ENCODE measurements around the gene ENTPD2. TPM values are rescaled to one million over a fixed set of nuclear protein-coding genes. Genes with fewer than 3 reads are reported as not detected.

Gene ENTPD2
- total RNA-seq (under 1 TPM; 0.09 to 0.25 TPM), polyA plus RNA-seq (under 1 TPM; 0.17 to 0.40 TPM)

DNA sequence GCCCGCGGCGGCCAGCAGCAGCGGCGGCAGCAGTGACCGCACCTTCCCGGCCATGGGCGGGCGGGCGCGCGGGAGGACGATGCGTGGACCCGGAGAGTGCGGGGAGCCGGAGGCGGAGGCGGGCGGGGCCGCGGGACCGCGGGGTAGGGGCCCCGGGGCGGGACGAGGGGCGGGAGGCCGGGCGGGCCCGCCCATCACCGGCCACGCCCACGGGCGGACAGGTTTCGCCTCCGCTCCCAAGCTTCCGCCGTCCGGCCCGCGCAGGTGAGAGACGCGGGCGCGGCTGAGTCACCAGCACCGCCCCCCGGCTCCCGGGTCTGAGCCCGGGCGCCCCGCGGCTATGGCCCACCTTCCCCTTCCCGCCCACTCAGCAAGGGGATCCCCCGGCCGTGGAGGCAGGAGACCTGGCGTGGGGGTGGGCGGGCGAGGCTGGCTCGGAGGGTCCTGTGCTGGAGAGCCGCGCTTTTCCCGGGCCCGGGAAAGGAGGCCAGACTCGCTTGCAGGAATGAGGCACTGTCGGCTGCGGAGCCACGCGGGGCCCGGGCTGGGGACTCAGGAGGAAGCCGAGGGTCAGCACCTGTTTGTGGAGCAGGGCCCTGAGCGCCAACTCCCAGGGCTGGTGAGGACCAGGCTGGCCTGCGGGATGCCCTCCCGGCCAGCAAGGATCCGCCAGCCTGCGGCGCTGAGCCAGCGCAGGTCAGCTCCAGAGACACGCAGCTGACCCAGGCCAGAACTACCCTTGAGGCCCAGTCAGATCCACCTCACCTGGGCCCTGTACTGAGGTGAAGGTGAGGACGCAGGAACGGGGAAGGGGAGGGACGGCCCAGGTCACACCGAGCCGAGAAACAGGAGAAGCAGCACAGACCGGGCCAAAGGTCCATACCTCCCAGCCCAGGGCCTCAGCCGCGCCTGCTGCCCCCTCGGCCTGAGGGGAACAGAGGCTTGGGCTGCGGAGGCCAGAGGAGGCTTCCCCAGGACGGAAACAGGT is at the start of gene ENTPD2:
Gene ENTPD2 (minus strand): TSS at position 118 of the 988 bp plus-strand sequence. CDS start 64 bp downstream, at position 54.
- WGBS, result 8% methylated on average over 90 of the region's 90 CpGs
- no peaks in the 10 kb centered on the region for H3K9me3 ChIP-seq (ENCODE audit: control insufficient read depth in 4 of 4, low read length in 3 of 4)
- TF ChIP-seq FOXA2 (IDR thresholded peaks at IDR 0.05) (no peak), YY1 (IDR thresholded peaks at IDR 0.05) (no peak), RXRA (IDR thresholded peaks at IDR 0.05) (no peak), TAF1 (conservative IDR thresholded peaks at IDR 0.05) (no peak), HNF4G (IDR thresholded peaks at IDR 0.05) (no peak)
- TF ChIP-seq, protein P1, sequence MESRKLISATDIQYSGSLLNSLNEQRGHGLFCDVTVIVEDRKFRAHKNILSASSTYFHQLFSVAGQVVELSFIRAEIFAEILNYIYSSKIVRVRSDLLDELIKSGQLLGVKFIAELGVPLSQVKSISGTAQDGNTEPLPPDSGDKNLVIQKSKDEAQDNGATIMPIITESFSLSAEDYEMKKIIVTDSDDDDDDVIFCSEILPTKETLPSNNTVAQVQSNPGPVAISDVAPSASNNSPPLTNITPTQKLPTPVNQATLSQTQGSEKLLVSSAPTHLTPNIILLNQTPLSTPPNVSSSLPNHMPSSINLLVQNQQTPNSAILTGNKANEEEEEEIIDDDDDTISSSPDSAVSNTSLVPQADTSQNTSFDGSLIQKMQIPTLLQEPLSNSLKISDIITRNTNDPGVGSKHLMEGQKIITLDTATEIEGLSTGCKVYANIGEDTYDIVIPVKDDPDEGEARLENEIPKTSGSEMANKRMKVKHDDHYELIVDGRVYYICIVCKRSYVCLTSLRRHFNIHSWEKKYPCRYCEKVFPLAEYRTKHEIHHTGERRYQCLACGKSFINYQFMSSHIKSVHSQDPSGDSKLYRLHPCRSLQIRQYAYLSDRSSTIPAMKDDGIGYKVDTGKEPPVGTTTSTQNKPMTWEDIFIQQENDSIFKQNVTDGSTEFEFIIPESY (IDR thresholded peaks at IDR 0.05), result no peak
- TF ChIP-seq, protein P2, sequence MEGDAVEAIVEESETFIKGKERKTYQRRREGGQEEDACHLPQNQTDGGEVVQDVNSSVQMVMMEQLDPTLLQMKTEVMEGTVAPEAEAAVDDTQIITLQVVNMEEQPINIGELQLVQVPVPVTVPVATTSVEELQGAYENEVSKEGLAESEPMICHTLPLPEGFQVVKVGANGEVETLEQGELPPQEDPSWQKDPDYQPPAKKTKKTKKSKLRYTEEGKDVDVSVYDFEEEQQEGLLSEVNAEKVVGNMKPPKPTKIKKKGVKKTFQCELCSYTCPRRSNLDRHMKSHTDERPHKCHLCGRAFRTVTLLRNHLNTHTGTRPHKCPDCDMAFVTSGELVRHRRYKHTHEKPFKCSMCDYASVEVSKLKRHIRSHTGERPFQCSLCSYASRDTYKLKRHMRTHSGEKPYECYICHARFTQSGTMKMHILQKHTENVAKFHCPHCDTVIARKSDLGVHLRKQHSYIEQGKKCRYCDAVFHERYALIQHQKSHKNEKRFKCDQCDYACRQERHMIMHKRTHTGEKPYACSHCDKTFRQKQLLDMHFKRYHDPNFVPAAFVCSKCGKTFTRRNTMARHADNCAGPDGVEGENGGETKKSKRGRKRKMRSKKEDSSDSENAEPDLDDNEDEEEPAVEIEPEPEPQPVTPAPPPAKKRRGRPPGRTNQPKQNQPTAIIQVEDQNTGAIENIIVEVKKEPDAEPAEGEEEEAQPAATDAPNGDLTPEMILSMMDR (IDR thresholded peaks at IDR 0.05; ENCODE audit: low read depth, low read length, missing input control), result no peak
- TF ChIP-seq, protein P3, sequence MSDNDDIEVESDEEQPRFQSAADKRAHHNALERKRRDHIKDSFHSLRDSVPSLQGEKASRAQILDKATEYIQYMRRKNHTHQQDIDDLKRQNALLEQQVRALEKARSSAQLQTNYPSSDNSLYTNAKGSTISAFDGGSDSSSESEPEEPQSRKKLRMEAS (IDR thresholded peaks at IDR 0.05), result no peak
- TF ChIP-seq, protein P4, sequence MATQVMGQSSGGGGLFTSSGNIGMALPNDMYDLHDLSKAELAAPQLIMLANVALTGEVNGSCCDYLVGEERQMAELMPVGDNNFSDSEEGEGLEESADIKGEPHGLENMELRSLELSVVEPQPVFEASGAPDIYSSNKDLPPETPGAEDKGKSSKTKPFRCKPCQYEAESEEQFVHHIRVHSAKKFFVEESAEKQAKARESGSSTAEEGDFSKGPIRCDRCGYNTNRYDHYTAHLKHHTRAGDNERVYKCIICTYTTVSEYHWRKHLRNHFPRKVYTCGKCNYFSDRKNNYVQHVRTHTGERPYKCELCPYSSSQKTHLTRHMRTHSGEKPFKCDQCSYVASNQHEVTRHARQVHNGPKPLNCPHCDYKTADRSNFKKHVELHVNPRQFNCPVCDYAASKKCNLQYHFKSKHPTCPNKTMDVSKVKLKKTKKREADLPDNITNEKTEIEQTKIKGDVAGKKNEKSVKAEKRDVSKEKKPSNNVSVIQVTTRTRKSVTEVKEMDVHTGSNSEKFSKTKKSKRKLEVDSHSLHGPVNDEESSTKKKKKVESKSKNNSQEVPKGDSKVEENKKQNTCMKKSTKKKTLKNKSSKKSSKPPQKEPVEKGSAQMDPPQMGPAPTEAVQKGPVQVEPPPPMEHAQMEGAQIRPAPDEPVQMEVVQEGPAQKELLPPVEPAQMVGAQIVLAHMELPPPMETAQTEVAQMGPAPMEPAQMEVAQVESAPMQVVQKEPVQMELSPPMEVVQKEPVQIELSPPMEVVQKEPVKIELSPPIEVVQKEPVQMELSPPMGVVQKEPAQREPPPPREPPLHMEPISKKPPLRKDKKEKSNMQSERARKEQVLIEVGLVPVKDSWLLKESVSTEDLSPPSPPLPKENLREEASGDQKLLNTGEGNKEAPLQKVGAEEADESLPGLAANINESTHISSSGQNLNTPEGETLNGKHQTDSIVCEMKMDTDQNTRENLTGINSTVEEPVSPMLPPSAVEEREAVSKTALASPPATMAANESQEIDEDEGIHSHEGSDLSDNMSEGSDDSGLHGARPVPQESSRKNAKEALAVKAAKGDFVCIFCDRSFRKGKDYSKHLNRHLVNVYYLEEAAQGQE (IDR thresholded peaks at IDR 0.05), result no peak
- no peak within 1 kb of the TSS for H3K9ac ChIP-seq (ENCODE audit: low read depth in 1 of 2, low read length in 2 of 2)
- DNase-seq (ENCODE audit: low spot score), result no peak
- no peaks in the 10 kb centered on the region for H3K36me3 ChIP-seq (ENCODE audit: control insufficient read depth in 4 of 4, insufficient read depth in 3 of 4, low read depth in 1 of 4, low read length in 3 of 4)
- peaks cover 21 to 43% (median 30%) of the 10 kb centered on the region in 4 donors for H3K4me1 ChIP-seq (ENCODE audit: control insufficient read depth in 4 of 4, insufficient read depth in 4 of 4, low read length in 3 of 4)
- peak within 1 kb of the TSS in 2 of 3 donors; percentile 49 to 52 for H3K4me3 ChIP-seq (ENCODE audit: low read depth in 1 of 3, low read length in 3 of 3)
- peaks cover 0 to 3% (median 0%) of the 10 kb centered on the region in 4 donors for H3K27me3 ChIP-seq (ENCODE audit: control insufficient read depth in 4 of 4, insufficient read depth in 4 of 4, low read length in 3 of 4)
- H3K27ac ChIP-seq (ENCODE audit: low read depth in 1 of 2, low read length in 2 of 2), result peak within 1 kb of the TSS; percentile 84 to 88

DNA sequence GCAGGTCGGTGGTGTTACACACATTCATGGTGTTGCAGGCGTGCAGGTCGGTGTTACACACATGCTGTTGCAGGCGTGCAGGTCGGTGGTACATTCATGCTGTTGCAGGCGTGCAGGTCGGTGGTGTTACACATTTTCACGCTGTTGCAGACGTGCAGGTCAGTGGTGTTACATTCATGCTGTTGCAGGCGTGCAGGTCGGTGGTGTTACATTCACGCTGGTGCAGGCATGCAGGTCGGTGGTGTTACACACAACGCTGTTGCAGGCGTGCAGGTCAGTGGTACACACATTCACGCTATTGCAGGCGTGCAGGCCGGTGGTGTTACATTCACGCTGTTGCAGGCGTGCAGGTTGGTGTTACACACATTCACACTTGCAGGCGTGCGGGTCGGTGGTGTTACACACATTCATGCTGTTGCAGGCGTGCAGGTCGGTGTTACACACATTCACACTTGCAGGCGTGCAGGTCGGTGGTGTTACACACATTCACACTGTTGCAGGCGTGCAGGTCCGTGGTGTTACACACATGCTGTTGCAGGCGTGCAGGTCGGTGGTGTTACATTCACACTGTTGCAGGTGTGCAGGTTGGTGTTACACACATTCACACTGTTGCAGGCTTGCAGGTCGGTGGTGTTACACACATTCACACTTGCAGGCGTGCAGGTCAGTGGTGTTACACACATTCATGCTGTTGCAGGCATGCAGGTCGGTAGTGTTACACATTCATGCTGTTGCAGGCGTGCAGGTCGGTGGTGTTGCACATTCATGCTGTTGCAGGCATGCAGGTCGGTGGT is 49.5 kb upstream of the ENTPD2 start:
- no peak for DNase-seq (ENCODE audit: low spot score)
- H3K27me3 ChIP-seq (ENCODE audit: control insufficient read depth in 4 of 4, insufficient read depth in 4 of 4, low read length in 3 of 4), result no peaks in the 10 kb centered on the region
- no peak overlapping the region for H3K4me3 ChIP-seq (ENCODE audit: low read depth in 1 of 3, low read length in 3 of 3)
- no peak overlapping the region for H3K9ac ChIP-seq (ENCODE audit: low read depth in 1 of 2, low read length in 2 of 2)
- H3K27ac ChIP-seq (ENCODE audit: low read depth in 1 of 2, low read length in 2 of 2), result no peak overlapping the region
- H3K36me3 ChIP-seq (ENCODE audit: control insufficient read depth in 4 of 4, insufficient read depth in 3 of 4, low read depth in 1 of 4, low read length in 3 of 4), result peaks cover 7 to 72% (median 35%) of the 10 kb centered on the region in 4 donors
- no peaks in the 10 kb centered on the region for H3K4me1 ChIP-seq (ENCODE audit: control insufficient read depth in 4 of 4, insufficient read depth in 4 of 4, low read length in 3 of 4)
- 94% methylated on average over 37 of the region's 37 CpGs for WGBS
- no peaks in the 10 kb centered on the region for H3K9me3 ChIP-seq (ENCODE audit: control insufficient read depth in 4 of 4, low read length in 3 of 4)
- TF ChIP-seq FOXA1 (IDR thresholded peaks at IDR 0.05), result no peak
- TF ChIP-seq, protein P5, sequence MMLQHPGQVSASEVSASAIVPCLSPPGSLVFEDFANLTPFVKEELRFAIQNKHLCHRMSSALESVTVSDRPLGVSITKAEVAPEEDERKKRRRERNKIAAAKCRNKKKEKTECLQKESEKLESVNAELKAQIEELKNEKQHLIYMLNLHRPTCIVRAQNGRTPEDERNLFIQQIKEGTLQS (IDR thresholded peaks at IDR 0.05), result no peak
- TF ChIP-seq HNF4A (conservative IDR thresholded peaks at IDR 0.05), result no peak
- TF ChIP-seq JUND (IDR thresholded peaks at IDR 0.05), result no peak
- TF ChIP-seq, protein P1 (IDR thresholded peaks at IDR 0.05), result no peak
- TF ChIP-seq RAD21 (IDR thresholded peaks at IDR 0.05), result no peak
- TF ChIP-seq, protein P2 (IDR thresholded peaks at IDR 0.05; ENCODE audit: low read depth, low read length, missing input control), result no peak
- TF ChIP-seq FOXA2 (IDR thresholded peaks at IDR 0.05), result no peak
- TF ChIP-seq GABPA (IDR thresholded peaks at IDR 0.05 in 1 of 2, conservative IDR thresholded peaks at IDR 0.05 in 1 of 2), result no peak
